Loucy (cell line): ENCODE results near the gene ATF7IP.

Experiments
- H2AFZ ChIP-seq: fragments of 200-600 bp; sonication (generic); 2 replicates; pipeline ENCODE4 v1.6.0; 2016; ENCODE audit warnings: antibody characterized with exemption, mild to moderate bottlenecking, low read length, moderate library complexity
- H3F3A ChIP-seq: fragments of 200-600 bp; 2 replicates; pipeline ENCODE4 v1.6.0; 2016; ENCODE audit warnings: antibody characterized with exemption, low read depth, mild to moderate bottlenecking
- H3K27me3 ChIP-seq: fragments of 200-600 bp; sonication (generic); 2 replicates; pipeline ENCODE4 v1.6.1; 2014; ENCODE audit warnings: low read length, mild to moderate bottlenecking; ENCODE audit not compliant: insufficient read depth, poor library complexity, severe bottlenecking
- H3K36me3 ChIP-seq: fragments of 200-600 bp; sonication (generic); 2 replicates; pipeline ENCODE4 v1.6.1; 2016; ENCODE audit warnings: low read length; ENCODE audit not compliant: insufficient read depth
- H3K4me1 ChIP-seq: fragments of 200-600 bp; sonication (generic); 2 replicates; pipeline ENCODE4 v1.5.1; 2014; ENCODE audit warnings: low read length, mild to moderate bottlenecking; ENCODE audit not compliant: insufficient read depth, poor library complexity, severe bottlenecking
- H3K4me2 ChIP-seq: fragments of 200-600 bp; sonication (generic); 2 replicates; pipeline ENCODE4 v1.6.0; 2014; ENCODE audit warnings: antibody characterized with exemption, low read length, low read depth, mild to moderate bottlenecking; ENCODE audit not compliant: poor library complexity, severe bottlenecking
- H3K4me3 ChIP-seq: fragments of 200-600 bp; sonication (generic); 2 replicates; pipeline ENCODE4 v1.5.1; 2014; ENCODE audit warnings: low read length, mild to moderate bottlenecking, mixed read lengths; ENCODE audit not compliant: poor library complexity, severe bottlenecking
- H3K79me2 ChIP-seq: fragments of 200-600 bp; sonication (generic); 2 replicates; pipeline ENCODE4 v1.6.1; 2014; ENCODE audit warnings: low read length; ENCODE audit not compliant: insufficient read depth
- H3K9ac ChIP-seq: fragments of 200-600 bp; sonication (generic); 2 replicates; pipeline ENCODE4 v1.6.0; 2014; ENCODE audit warnings: mild to moderate bottlenecking, low read depth, low read length, moderate library complexity; ENCODE audit not compliant: poor library complexity, severe bottlenecking
- H3K9me2 ChIP-seq: fragments of 200-600 bp; sonication (generic); replicated peaks from 2 replicates; pipeline ENCODE4 v1.6.1; 2016; ENCODE audit warnings: low read depth, low read length, mixed read lengths
- H3K9me3 ChIP-seq: fragments of 200-600 bp; sonication (generic); 2 replicates; pipeline ENCODE4 v1.6.1; 2014; ENCODE audit warnings: mild to moderate bottlenecking, antibody characterized with exemption, low read length, low read depth; ENCODE audit not compliant: insufficient read depth
- H4K20me1 ChIP-seq: fragments of 200-600 bp; sonication (generic); 2 replicates; pipeline ENCODE4 v1.6.0; 2014; ENCODE audit warnings: antibody characterized with exemption, low read length, mild to moderate bottlenecking; ENCODE audit not compliant: insufficient read depth, poor library complexity, severe bottlenecking
- EZH2phosphoT487 ChIP-seq: fragments of 200-600 bp; IDR thresholded peaks from 2 replicates; pipeline ENCODE4 v1.6.1; 2018; ENCODE audit warnings: antibody characterized with exemption, mild to moderate bottlenecking, moderate library complexity, borderline replicate concordance
- TF ChIP-seq, protein P1 (sequence below): fragments of 200-600 bp; sonication (generic); conservative IDR thresholded peaks from 2 replicates; pipeline ENCODE4 v1.5.1; 2014; ENCODE audit warnings: mild to moderate bottlenecking, antibody characterized with exemption, low read length

ATF7IP gene

GRCh38 chr12:14514154-14514842, 148.8 kb downstream of the ATF7IP start:
- Histone ChIP-seq H3K4me1 (no peaks in the 10 kb centered on the region), H3K9me3 (no peaks in the 10 kb centered on the region), H3F3A (no peaks in the 10 kb centered on the region), H4K20me1 (no peaks in the 10 kb centered on the region), H3K4me3 (no peak overlapping the region), H3K9me2 (no peaks in the 10 kb centered on the region), H3K27me3 (no peaks in the 10 kb centered on the region), H2AFZ (no peak overlapping the region), H3K79me2 (no peaks in the 10 kb centered on the region), H3K9ac (no peak overlapping the region), H3K36me3 (no peaks in the 10 kb centered on the region), H3K4me2 (no peak overlapping the region)
- TF ChIP-seq, protein P1, sequence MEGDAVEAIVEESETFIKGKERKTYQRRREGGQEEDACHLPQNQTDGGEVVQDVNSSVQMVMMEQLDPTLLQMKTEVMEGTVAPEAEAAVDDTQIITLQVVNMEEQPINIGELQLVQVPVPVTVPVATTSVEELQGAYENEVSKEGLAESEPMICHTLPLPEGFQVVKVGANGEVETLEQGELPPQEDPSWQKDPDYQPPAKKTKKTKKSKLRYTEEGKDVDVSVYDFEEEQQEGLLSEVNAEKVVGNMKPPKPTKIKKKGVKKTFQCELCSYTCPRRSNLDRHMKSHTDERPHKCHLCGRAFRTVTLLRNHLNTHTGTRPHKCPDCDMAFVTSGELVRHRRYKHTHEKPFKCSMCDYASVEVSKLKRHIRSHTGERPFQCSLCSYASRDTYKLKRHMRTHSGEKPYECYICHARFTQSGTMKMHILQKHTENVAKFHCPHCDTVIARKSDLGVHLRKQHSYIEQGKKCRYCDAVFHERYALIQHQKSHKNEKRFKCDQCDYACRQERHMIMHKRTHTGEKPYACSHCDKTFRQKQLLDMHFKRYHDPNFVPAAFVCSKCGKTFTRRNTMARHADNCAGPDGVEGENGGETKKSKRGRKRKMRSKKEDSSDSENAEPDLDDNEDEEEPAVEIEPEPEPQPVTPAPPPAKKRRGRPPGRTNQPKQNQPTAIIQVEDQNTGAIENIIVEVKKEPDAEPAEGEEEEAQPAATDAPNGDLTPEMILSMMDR = peak; percentile 71
- no peak for TF ChIP-seq EZH2phosphoT487

DNA sequence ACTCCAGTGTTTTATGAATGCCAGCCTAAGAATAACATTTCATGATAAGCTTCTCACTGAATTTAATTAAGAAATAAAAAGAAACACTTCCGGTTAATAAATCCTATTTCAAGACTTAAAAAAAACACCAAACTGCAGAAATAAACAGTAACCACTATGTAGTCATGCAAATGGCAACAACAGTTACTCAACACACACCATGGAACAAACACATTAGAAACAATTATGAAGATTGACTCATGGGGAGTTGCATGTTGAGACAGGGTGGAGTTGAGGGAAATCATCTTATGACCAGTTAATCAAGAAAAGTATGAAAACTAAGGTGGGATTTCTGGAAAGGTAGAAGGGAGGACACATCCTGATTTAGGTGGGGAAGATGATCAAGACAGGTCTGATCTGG, 149.5 kb downstream of the ATF7IP start:
- Histone ChIP-seq H3K27me3 (no peaks in the 10 kb centered on the region), H3F3A (no peaks in the 10 kb centered on the region), H4K20me1 (no peaks in the 10 kb centered on the region), H3K4me2 (no peak overlapping the region), H3K4me1 (no peaks in the 10 kb centered on the region), H3K9me2 (no peaks in the 10 kb centered on the region), H3K9me3 (no peaks in the 10 kb centered on the region), H3K4me3 (no peak overlapping the region), H3K36me3 (no peaks in the 10 kb centered on the region), H2AFZ (0 out of 2 replicates have a peak overlapping the region, but pooled peaks have one; percentile 11), H3K79me2 (no peaks in the 10 kb centered on the region), H3K9ac (no peak overlapping the region)
- no peak for TF ChIP-seq EZH2phosphoT487
- TF ChIP-seq, protein P1 = no peak

- no peak for TF ChIP-seq EZH2phosphoT487
- TF ChIP-seq, protein P1 = no peak
- H3K27me3 ChIP-seq = no peaks in the 10 kb centered on the region
These were observed 156.3 kb downstream of the ATF7IP start for GRCh38 chr12:14521822-14522221.

More at GRCh38 chr12:14521822-14522221, 156.3 kb downstream of the ATF7IP start:
- Histone ChIP-seq H3K4me3 (no peak overlapping the region), H4K20me1 (no peaks in the 10 kb centered on the region), H3K9me2 (no peaks in the 10 kb centered on the region), H3F3A (no peaks in the 10 kb centered on the region), H2AFZ (no peak overlapping the region), H3K79me2 (no peaks in the 10 kb centered on the region), H3K9ac (no peak overlapping the region), H3K4me2 (no peak overlapping the region), H3K36me3 (no peaks in the 10 kb centered on the region), H3K9me3 (peaks cover 12% of the 10 kb centered on the region; the same call in 1 of the 2 replicates), H3K4me1 (no peaks in the 10 kb centered on the region)
